Activated CD4-positive, alpha-beta T cell treated with anti-CD3 and anti-CD28 coated beads, Interleukin-2, Interleukin-6, amounts not matched to agents 100 ng/mL and 50 ng/mL, durations not matched to agents 16 hours and 8 hours (primary cell): ENCODE measurements around the gene ESRP2.
A peak's percentile ranks its signal among the peaks of the same experiment; 100 is the strongest.

Experiments
- DNase-seq: peaks from one replicate; pipeline ENCODE4 v3.0.0-alpha.2; 2020

Gene ESRP2

GRCh38 chr16:68235887-68236136 is at the start of gene ESRP2:
Gene ESRP2 (minus strand): TSS chr16:68236127. CDS start chr16:68236045, 82 bp downstream.
- no peak for DNase-seq

DNA sequence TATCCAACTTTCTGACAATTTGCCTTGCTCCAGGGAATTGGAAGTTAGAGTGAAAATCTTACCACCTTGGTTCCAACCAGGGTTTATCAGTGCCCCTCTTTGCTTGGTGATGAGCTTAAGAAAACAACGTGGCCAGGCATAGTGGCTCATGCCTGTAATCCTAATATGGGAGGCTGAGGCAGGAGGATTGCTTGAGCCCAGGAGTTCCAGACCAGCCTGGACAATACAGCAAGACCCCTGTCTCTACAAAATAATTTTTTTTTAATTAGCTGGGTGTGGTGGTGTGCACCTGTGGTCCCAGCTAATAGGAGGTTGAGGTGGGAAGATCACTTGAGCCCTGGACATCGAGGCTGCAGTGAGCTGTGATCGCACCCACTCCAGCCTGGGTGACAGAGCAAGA is 49.8 kb upstream of the ESRP2 start:
- DNase-seq: no peak

DNA sequence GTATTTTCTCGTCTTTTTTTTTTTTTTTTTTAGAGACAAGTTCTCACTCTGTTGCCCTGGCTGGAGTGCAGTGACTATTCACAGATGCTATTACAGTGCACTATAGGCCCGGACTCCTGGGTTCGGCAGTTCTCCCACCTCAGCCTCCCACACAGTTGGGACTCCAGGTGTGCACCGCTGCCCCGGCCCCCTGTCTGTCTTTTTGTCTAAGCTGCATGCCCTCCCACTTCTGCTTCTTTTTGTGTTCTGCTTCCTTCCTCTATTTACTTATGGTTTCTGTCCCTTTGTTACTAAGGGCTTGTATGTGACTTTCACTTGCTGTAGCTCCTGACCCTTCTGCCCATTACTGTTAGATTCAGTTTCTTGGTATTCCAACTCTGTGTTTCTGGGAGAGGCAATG is 48.9 kb upstream of the ESRP2 start:
- no peak for DNase-seq

- DNase-seq: no peak
Observed at GRCh38 chr16:68283801-68284598, 48.1 kb upstream of the ESRP2 start.

DNA sequence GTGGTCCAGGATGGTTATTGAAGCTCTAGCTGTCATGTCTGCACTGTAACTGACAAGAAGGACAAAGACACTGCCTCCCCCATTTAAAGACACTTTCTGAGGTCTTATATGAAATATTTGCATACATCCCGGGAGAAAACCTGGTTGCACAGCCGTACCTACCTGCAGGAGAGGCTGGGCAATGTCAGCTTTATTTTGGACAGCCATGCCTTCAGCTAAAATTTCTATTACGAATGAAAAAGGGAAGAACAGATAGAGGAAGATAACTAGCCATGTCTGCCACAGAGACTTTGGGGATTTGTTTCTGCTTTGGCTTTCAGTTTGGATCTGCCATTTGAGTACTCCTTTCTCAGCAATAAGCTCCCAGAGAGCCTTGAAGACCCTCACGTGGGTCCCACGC is 47.4 kb upstream of the ESRP2 start:
- DNase-seq: no peak

DNA sequence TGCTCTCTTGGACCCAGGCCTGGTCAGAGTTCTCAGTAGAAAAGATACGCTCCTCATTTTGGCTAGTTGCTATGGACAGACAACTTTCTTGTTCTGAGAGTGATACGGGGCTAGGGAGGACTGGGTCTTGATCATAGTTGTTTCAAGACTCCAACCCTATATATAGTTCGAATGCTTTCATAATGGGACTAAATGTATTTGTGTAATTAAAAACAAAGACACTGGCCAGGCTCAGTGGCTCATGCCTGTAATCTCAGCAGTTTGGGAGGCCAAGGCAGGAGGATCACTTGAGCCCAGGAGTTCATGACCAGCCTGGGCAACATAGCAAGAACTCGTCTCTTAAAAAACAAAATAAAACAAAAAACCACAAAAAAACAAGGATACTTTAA is 46.1 kb upstream of the ESRP2 start:
- no peak for DNase-seq

DNA sequence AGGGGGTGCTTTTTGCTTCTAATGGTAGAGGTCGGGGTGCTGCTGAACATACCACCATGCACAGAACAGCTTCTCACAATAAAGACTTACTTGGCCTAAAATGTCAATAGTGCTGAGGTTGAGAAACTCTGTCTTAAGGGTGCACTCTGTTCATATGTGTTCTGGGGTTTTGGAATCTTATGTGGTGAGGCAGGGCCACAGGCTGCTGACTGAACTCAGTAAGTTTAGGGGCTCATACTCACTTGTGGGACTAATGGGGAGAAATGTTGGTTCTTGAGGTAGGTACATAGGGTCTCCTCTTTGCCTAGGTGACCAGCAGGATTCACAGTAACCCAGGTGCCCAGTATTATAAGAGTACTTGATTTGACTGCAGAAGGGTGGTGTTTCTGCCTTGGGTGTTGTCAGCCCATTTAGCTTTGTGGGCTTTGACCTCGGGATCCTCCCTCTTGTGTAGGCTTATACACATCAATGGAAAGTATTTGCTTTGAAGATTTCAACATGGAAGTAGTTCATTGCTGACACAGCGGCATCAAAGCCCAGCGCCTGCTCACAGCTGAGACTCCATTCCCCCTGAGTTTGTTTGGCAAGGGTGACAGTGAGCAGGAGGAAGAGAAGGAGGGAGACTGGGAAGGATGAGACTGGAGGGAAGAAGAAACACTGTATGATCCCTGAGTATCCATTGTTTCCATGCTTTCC is 45.6 kb upstream of the ESRP2 start:
- DNase-seq: no peak

DNA sequence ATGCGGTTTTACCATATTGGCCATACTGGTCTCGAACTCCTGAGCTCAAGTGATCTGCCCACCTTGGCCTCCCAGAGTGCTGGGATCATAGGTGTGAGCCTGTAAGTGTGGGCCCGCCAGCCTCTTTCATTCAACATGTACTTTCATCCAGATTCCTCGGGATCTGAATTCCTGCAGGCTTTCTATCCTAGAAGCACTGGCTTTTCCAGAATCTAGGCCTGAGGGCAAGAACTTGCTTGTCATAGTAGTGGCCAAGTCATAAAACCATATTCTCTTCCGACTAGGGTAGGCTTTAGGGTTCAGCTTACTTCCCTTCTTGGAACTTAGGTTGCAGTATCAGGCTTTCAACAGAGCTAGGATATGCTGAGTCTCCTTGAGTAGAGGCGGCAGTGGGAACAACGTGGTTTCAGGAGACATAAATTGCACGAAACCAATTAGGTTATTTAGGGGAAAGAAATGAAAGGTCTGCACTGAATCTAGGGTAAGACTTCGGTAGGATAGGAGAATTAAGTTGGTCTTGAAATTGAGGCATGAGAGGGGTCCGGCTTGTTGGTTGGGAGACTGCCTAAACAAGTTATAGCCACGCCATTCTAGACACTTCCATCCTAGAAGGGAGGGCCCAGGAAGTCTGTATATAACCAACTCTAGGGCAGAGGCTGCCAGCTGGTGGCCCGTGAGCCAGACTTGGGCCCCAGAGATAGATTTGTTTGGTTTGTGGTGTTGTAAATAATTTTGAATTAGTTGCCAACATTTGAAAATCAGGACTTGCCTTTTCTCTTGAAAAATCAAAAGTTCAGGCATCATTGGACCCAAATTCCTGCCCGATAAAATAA is 44.0 kb upstream of the ESRP2 start:
- no peak for DNase-seq

DNA sequence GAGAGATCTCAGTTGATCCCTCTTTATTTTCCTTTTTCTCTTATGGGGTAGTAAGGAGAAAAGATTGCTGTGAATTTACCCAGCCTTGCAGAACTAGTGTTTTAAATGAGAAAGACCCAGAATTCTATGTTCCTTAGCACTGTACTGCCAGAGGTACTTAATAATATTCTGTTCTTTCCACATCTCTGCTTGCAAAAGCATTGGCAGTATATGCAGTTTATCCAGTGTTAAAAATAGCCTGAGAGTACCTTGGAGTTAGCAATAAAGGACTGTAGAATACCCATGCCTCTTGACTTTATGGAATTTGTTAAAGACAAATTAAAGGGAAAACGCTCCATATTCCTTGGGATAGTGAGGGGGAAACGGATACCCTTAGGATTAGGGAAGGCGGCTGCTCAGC is 40.3 kb upstream of the ESRP2 start:
- DNase-seq: no peak

DNA sequence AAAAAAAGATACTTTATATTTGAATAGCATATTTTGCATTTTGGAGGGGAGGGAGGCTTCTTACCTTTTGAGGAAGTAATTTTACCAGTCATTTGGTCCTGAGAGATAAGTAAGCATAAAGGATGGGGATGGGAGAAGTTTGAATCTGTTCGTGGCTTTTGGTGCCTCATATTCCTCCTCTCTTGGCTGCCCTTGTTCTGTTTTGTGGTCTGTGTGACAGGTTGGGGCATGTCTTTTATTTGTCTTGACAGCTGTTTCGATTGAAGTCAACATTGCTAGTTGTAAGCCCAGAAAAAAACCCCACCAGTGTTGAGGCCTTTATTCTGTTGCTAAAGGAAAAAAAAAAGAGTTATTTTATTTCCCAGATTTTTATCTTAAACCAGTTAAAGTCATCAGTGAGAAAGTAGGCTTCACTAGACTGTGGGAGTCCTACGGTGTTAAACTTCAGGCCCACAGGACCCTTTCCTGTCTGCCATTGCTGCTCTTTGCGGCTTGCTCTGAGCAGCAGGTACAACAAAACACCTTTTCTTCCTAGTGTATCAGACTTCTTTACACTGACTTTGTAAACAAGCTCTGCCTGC is 39.8 kb upstream of the ESRP2 start:
- DNase-seq: peak; percentile 68

DNA sequence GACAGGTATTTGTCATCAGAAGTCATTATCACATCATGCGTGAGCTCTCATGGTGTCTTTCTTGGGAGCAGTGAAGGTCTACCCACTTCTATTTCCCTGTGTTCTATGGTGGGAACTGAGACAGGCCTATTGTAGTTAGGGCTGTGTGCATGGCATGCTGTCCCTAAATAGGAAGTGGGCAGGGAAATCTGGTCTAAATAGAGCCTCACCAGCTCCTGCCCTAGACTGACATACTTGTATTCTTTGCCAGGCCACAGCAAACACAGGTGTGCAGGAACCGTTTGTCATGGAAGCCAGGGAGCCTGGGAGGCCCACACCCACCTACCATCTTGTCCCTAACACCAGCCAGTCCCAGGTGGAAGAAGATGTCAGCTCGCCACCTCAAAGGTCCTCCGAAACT is 38.5 kb upstream of the ESRP2 start:
- DNase-seq: no peak

DNA sequence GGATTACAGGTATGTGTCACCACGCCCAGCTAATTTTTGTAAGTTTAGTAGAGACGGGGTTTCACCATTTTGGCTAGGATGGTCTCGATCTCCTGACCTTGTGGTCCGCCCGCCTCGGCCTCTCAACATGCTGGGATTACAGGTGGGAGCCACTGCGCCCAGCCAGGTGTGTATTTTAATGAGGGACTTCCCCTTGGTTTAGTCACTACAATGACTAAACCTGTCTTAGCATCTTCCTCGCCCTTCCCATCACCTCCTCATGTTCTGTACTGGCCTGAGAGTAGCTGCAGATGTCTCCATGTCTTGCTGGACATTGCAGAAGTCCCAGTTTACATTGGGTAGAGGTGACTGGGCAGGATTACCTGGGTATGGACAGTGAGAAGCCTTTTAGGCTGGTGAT is 38.0 kb upstream of the ESRP2 start:
- DNase-seq: no peak

- no peak for DNase-seq
Observed at GRCh38 chr16:68273459-68273858, 37.5 kb upstream of the ESRP2 start.

GRCh38 chr16:68272507-68273209 is 36.7 kb upstream of the ESRP2 start:
- no peak for DNase-seq

DNA sequence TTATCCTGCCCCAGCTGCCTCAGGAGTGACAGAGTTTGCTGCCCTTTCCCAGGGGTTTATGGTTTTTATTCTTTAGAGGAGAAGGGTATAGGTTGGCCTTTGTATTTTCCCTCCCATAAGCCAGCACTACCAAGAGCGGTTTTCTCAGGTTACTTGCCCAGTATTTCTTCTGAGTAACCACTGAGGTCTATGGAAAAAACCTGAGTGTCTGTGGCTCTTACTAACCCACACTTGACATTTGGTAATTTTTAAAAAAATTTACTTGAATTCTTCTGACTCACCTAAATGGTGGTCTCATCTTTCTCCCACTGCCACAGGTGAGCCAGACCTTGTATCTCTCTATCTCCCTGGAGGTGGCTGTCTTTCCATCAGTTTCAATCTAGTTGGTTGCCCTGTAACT is 34.4 kb upstream of the ESRP2 start:
- DNase-seq: no peak

GRCh38 chr16:68269793-68270192 is 33.9 kb upstream of the ESRP2 start:
- DNase-seq: no peak

- no peak for DNase-seq
Observed at GRCh38 chr16:68267612-68268405, 31.9 kb upstream of the ESRP2 start.

DNA sequence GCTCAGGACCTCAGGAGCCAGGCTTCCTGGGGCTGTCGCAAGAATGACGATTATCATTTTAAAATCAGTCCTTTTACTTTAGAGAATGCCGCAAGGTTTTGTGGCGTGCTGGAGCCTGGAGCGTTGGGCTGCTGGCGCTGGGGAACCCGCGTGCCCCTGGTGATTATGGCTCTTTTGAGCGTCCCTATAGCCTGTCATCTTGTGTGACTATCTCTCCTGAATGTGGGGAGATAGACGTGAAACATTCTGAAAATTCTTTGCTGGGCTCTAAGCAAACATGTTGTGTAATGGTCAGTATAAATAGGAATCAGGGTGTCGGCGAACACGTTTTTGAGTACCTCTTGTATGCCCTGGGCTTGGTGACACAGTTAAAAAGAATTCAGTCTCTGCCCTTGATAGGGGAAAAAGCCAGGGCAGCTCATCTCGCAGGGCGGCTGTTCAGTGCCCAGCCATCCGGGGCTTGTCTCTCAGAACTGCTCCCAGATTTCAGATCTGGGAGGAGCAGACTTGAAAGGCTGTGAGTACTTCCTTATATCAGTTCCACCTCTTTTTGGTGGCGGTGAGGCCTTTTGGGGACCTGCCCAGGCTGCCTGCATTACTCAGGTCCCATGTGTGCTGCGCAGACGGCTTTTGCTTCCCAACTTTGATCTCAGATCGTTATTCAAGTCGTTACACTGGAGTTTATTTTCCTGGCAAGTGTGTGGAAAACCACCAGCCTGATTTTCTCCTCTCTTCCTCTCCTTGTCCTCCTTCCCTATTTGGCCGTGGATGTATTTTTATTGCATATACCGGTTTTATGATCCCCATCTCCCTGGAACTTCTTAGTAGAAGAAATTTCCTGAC is 29.4 kb upstream of the ESRP2 start:
- DNase-seq: peak; percentile 65

- peak; percentile 91 for DNase-seq
Observed at GRCh38 chr16:68264128-68265077, 28.5 kb upstream of the ESRP2 start, which contains the start of gene SLC7A6. Gene SLC7A6 (plus strand): TSS chr16:68264526. CDS start chr16:68274727, 10,201 bp downstream.
